ENCODE results near the gene CCT4.
"Not testable (repeated sequence)": the region's sequence is repeated elsewhere in the genome, so short reads cannot be mapped to it uniquely, and the experiment has no call there.

Gene CCT4

DNA sequence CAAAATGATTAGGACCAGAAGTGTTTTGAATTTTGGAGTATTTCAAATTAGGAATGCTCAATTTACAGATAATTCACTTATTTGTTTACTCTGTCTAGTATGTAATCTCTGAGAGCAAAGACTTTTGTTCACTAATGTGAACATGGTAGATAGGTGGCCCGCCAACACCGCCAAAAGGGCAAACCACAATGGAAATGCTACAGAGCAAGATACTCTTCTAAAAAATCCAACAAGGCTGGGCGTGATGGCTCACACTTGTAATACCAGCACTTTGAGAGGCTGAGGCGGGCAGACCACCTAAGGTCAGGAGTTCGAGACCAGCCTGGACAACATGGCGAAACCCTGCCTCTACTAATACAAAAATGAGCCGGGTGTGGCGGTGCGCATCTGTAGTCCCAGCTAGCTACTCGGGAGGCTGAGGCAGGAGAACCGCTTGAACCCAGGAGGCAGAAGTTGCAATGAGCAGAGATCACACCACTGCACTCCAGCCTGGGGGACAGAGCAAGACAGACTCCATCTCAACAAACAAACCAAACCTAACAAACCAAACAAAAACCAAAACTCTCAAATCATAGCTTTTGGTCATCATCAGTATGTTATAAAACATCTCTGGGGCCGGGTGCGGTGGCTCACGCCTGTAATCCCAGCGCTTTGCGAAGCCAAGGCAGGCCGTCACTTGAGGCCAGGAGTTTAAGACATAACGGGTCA, 2.4 kb downstream of the CCT4 start:
- POLR2A ChIA-PET, result interaction anchor here (1.2 kb wide), 1 partner anchor 31 kb away, joined by 3 read pairs; no protein-coding TSS in a partner anchor
- TF ChIP-seq ELF4 (IDR thresholded peaks at IDR 0.05) (no peak), BHLHE40 (IDR thresholded peaks at IDR 0.05; ENCODE audit: borderline replicate concordance) (no peak), SP1 (IDR thresholded peaks at IDR 0.05) (no peak), NFRKB (IDR thresholded peaks at IDR 0.05) (no peak), CTBP1 (IDR thresholded peaks at IDR 0.05; ENCODE audit: borderline replicate concordance) (no peak), ZNF384 (IDR thresholded peaks at IDR 0.05) (no peak), HDGF (IDR thresholded peaks at IDR 0.05; ENCODE audit: borderline replicate concordance) (no peak), FOXK2 (IDR thresholded peaks at IDR 0.05) (no peak), LEF1 (IDR thresholded peaks at IDR 0.05; ENCODE audit: borderline replicate concordance) (no peak), ARNT (IDR thresholded peaks at IDR 0.05) (no peak), L3MBTL2 (conservative IDR thresholded peaks at IDR 0.05) (no peak), TARDBP (IDR thresholded peaks at IDR 0.05) (no peak), SUZ12 (IDR thresholded peaks at IDR 0.05) (no peak), FOXM1 (IDR thresholded peaks at IDR 0.05; ENCODE audit: borderline replicate concordance) (no peak), FOXA1 (IDR thresholded peaks at IDR 0.05) (no peak)
- TF ChIP-seq, protein P1, sequence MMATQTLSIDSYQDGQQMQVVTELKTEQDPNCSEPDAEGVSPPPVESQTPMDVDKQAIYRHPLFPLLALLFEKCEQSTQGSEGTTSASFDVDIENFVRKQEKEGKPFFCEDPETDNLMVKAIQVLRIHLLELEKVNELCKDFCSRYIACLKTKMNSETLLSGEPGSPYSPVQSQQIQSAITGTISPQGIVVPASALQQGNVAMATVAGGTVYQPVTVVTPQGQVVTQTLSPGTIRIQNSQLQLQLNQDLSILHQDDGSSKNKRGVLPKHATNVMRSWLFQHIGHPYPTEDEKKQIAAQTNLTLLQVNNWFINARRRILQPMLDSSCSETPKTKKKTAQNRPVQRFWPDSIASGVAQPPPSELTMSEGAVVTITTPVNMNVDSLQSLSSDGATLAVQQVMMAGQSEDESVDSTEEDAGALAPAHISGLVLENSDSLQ (IDR thresholded peaks at IDR 0.05), result no peak
- CTCF ChIA-PET, result no interaction called here
- no peak for DNase-seq (ENCODE audit: extremely low spot score)

- TF ChIP-seq ELF4 (IDR thresholded peaks at IDR 0.05), result no peak
- TF ChIP-seq ZNF384 (IDR thresholded peaks at IDR 0.05), result no peak
- TF ChIP-seq, protein P1 (IDR thresholded peaks at IDR 0.05), result no peak
- TF ChIP-seq SP1 (IDR thresholded peaks at IDR 0.05), result no peak
- TF ChIP-seq ARNT (IDR thresholded peaks at IDR 0.05), result no peak
- TF ChIP-seq TARDBP (IDR thresholded peaks at IDR 0.05), result no peak
- TF ChIP-seq HDGF (IDR thresholded peaks at IDR 0.05; ENCODE audit: borderline replicate concordance), result no peak
- TF ChIP-seq FOXA1 (IDR thresholded peaks at IDR 0.05), result no peak
- no peak for TF ChIP-seq CTBP1 (IDR thresholded peaks at IDR 0.05; ENCODE audit: borderline replicate concordance)
- TF ChIP-seq BHLHE40 (IDR thresholded peaks at IDR 0.05; ENCODE audit: borderline replicate concordance), result no peak
- no peak for TF ChIP-seq SUZ12 (IDR thresholded peaks at IDR 0.05)
- no peak for TF ChIP-seq FOXK2 (IDR thresholded peaks at IDR 0.05)
- no peak for DNase-seq (ENCODE audit: extremely low spot score)
- POLR2A ChIA-PET, result no interaction called here
- CTCF ChIA-PET, result no interaction called here
Measured at GRCh38 chr2:61882850-61883249, 5.6 kb downstream of the CCT4 start.

DNA sequence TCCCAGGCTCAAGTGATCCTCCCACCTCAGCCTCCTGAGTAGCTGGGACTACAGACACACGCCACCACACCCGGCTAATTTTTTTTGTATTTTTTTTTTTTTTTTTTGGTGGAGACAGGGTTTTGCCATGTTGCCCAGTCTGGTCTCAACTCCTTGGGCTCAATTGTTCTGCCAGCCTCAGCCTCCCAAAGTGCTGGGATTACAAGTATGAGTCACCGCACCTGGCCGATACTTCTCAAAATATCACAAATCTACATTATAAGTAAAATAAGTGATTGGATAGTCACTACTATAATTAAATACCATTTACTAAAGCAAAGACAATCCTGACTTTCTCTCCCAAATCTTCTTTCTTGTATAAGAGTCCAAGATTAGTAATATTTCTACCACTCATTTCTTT, 9.1 kb downstream of the CCT4 start:
- CTCF ChIA-PET, result interaction anchor here (0.6 kb wide), 1 partner anchor 45 kb away, joined by 6 read pairs; no protein-coding TSS in a partner anchor
- POLR2A ChIA-PET; DNase-seq (ENCODE audit: extremely low spot score): not testable (repeated sequence)

DNA sequence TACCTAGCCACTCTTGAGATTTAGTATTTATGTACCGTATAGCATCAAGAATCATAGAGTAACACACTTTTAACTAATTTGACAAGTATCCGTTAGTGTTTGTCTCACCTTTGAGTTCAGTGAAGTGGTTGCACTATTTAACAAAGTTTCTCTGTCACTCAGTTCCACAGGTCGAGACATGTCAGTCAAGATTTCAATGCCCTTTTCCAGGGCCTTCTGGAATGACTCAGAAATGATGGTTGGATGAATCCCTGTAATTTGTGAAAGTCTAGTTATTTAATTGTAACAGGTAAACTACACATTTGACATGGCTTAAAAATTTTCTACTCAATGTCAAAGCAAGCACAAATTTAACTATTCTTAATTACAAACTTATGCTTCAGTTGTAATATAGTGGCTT, 9.7 kb downstream of the CCT4 start:
- POLR2A ChIA-PET, result interaction anchor here (0.7 kb wide), 1 partner anchor 23 kb away, joined by 3 read pairs; no protein-coding TSS in a partner anchor

DNA sequence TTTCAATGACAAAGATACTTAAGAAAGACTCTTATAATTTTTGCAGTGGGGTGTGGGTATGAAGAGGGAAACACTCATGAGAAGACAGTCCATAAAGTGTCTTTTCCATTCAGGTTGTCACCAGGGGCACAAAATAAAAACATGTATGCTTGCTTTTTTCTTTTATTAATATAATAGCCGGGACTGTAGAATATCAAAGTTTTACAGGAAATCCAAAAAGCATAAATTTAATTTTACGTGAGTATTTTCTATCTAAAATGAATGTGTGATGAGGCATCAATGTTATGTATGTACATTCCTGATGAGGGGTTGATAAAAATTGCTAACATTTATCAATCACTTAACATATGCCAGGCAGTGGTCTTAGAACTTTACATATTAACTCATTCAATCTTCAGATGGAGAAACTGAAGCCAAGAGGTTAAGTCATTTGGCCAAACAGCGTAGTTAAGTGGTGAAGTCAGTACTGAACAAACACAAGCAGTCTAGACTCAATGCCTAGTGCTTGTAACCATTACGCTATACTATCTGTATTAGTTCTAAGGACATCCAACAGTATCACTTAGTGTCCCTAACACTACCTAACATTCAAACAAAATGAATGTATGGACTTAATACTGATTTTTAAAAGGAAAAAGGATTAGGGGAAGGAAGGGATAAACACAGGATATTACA, 10.7 kb downstream of the CCT4 start:
- CTCF ChIA-PET, result no interaction called here
- no peak for DNase-seq (ENCODE audit: extremely low spot score)
- TF ChIP-seq FOXK2 (IDR thresholded peaks at IDR 0.05) (no peak), SP1 (IDR thresholded peaks at IDR 0.05) (no peak), SUZ12 (IDR thresholded peaks at IDR 0.05) (no peak), FOXA1 (IDR thresholded peaks at IDR 0.05) (no peak), FOXM1 (IDR thresholded peaks at IDR 0.05; ENCODE audit: borderline replicate concordance) (no peak), ELF4 (IDR thresholded peaks at IDR 0.05) (no peak), BHLHE40 (IDR thresholded peaks at IDR 0.05; ENCODE audit: borderline replicate concordance) (no peak), NFRKB (IDR thresholded peaks at IDR 0.05) (no peak), L3MBTL2 (conservative IDR thresholded peaks at IDR 0.05) (no peak), HDGF (IDR thresholded peaks at IDR 0.05; ENCODE audit: borderline replicate concordance) (no peak), LEF1 (IDR thresholded peaks at IDR 0.05; ENCODE audit: borderline replicate concordance) (no peak), CTBP1 (IDR thresholded peaks at IDR 0.05; ENCODE audit: borderline replicate concordance) (no peak), TARDBP (IDR thresholded peaks at IDR 0.05) (no peak)
- TF ChIP-seq, protein P1 (IDR thresholded peaks at IDR 0.05), result no peak
- POLR2A ChIA-PET, result interaction anchor here (0.7 kb wide), 1 partner anchor 22 kb away, joined by 3 read pairs; no protein-coding TSS in a partner anchor

More for the DNA sequence above, 9.7 kb downstream of the CCT4 start:
- no peak for DNase-seq (ENCODE audit: extremely low spot score)
- CTCF ChIA-PET, result interaction anchor here (0.6 kb wide), 1 partner anchor 44 kb away, joined by 6 read pairs; no protein-coding TSS in a partner anchor
- TF ChIP-seq LEF1 (IDR thresholded peaks at IDR 0.05; ENCODE audit: borderline replicate concordance) (no peak), ZNF384 (IDR thresholded peaks at IDR 0.05) (no peak), FOXA1 (IDR thresholded peaks at IDR 0.05) (no peak), SP1 (IDR thresholded peaks at IDR 0.05) (no peak), SUZ12 (IDR thresholded peaks at IDR 0.05) (no peak), TARDBP (IDR thresholded peaks at IDR 0.05) (no peak), ARNT (IDR thresholded peaks at IDR 0.05) (no peak), BHLHE40 (IDR thresholded peaks at IDR 0.05; ENCODE audit: borderline replicate concordance) (no peak), ELF4 (IDR thresholded peaks at IDR 0.05) (no peak), FOXM1 (IDR thresholded peaks at IDR 0.05; ENCODE audit: borderline replicate concordance) (no peak), CTBP1 (IDR thresholded peaks at IDR 0.05; ENCODE audit: borderline replicate concordance) (no peak), NFRKB (IDR thresholded peaks at IDR 0.05) (no peak), FOXK2 (IDR thresholded peaks at IDR 0.05) (no peak), HDGF (IDR thresholded peaks at IDR 0.05; ENCODE audit: borderline replicate concordance) (no peak), L3MBTL2 (conservative IDR thresholded peaks at IDR 0.05) (no peak)
- TF ChIP-seq, protein P1 (IDR thresholded peaks at IDR 0.05), result no peak
